ENCODE measurements around the gene RPH3AL.
"Not testable (repeated sequence)": the region's sequence is repeated elsewhere in the genome, so short reads cannot be mapped to it uniquely, and the experiment has no call there.

Gene RPH3AL

GRCh38 chr17:215563-216478 lies 136.8 kb downstream of the RPH3AL start:
- not testable (repeated sequence) for DNase-seq

GRCh38 chr17:214881-215331 lies 137.7 kb downstream of the RPH3AL start:
- DNase-seq: no peak

- no peak for DNase-seq
Measured at GRCh38 chr17:213286-214105, 139.1 kb downstream of the RPH3AL start.

GRCh38 chr17:210402-210801 lies 142.2 kb downstream of the RPH3AL start:
- no peak for DNase-seq

GRCh38 chr17:208429-208828 lies 144.2 kb downstream of the RPH3AL start:
- no peak for DNase-seq

GRCh38 chr17:207775-208174 lies 144.8 kb downstream of the RPH3AL start:
- DNase-seq: no peak

GRCh38 chr17:206941-207560 lies 145.6 kb downstream of the RPH3AL start:
- no peak for DNase-seq

- not testable (repeated sequence) for DNase-seq
Measured at GRCh38 chr17:206484-206883, 146.1 kb downstream of the RPH3AL start.

GRCh38 chr17:205817-206216 lies 146.8 kb downstream of the RPH3AL start:
- no peak for DNase-seq

- no peak for DNase-seq
Measured at GRCh38 chr17:205148-205669, 147.4 kb downstream of the RPH3AL start.

- DNase-seq: no peak
Measured at GRCh38 chr17:204427-205147, 148.0 kb downstream of the RPH3AL start.

GRCh38 chr17:202501-202951 lies 150.1 kb downstream of the RPH3AL start:
- no peak for DNase-seq

- not testable (repeated sequence) for DNase-seq
Measured at GRCh38 chr17:201736-202135, 150.9 kb downstream of the RPH3AL start.

GRCh38 chr17:201257-201656 lies 151.3 kb downstream of the RPH3AL start:
- DNase-seq: not testable (repeated sequence)

GRCh38 chr17:200586-200985 lies 152.0 kb downstream of the RPH3AL start:
- DNase-seq: no peak

- no peak for DNase-seq
Measured at GRCh38 chr17:199806-200545, 152.6 kb downstream of the RPH3AL start.

- no peak for DNase-seq
Measured at GRCh38 chr17:199191-199604, 153.4 kb downstream of the RPH3AL start.

GRCh38 chr17:198225-198624 lies 154.4 kb downstream of the RPH3AL start:
- DNase-seq: not testable (repeated sequence)

- no peak for DNase-seq
Measured at GRCh38 chr17:197352-197751, 155.3 kb downstream of the RPH3AL start.

GRCh38 chr17:194828-195602 lies 157.6 kb downstream of the RPH3AL start:
- no peak for DNase-seq
